Measurements from ENCODE around the gene TMEM219. TPM values are rescaled to one million over a fixed set of nuclear protein-coding genes. Genes with fewer than 3 reads are reported as not detected.

Gene TMEM219
- total and polyA plus RNA-seq, 2 donors (not counting 3 experiments of a cell fraction or from before 2014, with no cell fraction given), result 110 to 182 TPM

GRCh38 chr16:29968205-29968604 is 6.3 kb downstream of the TMEM219 start:
- dilution Hi-C loops (cut with MboI; ENCODE audit: extremely low pct_ligation_motif_present, low sequenced_read_pairs), result no loop called here
- Histone ChIP-seq H2AFZ (ENCODE audit: low read depth, low read length) (no peak overlapping the region), H3K79me2 (ENCODE audit: control insufficient read depth, insufficient read depth, low read length) (no peaks in the 10 kb centered on the region), H3K4me2 (ENCODE audit: insufficient read depth, low read length) (no peak overlapping the region), H3K4me3 (replicated peaks in 1 of 3; ENCODE audit: insufficient read depth in 1 of 3, low read depth in 1 of 3, low read length in 3 of 3) (no peak overlapping the region), H3K9ac (replicated peaks; ENCODE audit: extremely low read depth, insufficient read depth, low read length) (no peak overlapping the region), H3K9me1 (replicated peaks; ENCODE audit: control insufficient read depth, extremely low read depth, insufficient read depth, low read length) (no peaks in the 10 kb centered on the region), H3K9me3 (replicated peaks; ENCODE audit: control insufficient read depth, insufficient read depth, low read length) (no peaks in the 10 kb centered on the region), H3K36me3 (ENCODE audit: control insufficient read depth in 2 of 2, extremely low read depth in 1 of 2, insufficient read depth in 2 of 2, low read length in 2 of 2) (peaks cover 5 to 10% of the 10 kb centered on the region in 2 experiments), H3K27me3 (ENCODE audit: control insufficient read depth in 2 of 2, insufficient read depth in 2 of 2, low read length in 2 of 2) (no peaks in the 10 kb centered on the region), H3K27ac (ENCODE audit: insufficient read depth, low read depth, low read length) (no peak overlapping the region), H4K20me1 (replicated peaks; ENCODE audit: control insufficient read depth, extremely low read depth, insufficient read depth, low read length) (no peaks in the 10 kb centered on the region), H3K4me1 (ENCODE audit: control insufficient read depth, extremely low read depth, insufficient read depth, low read length) (no peaks in the 10 kb centered on the region)
- no peak for FAIRE-seq
- intact Hi-C loops (cut with micrococcal nuclease), result no loop called here
- no peak for TF ChIP-seq JUN (IDR thresholded peaks at IDR 0.05; ENCODE audit: borderline replicate concordance, insufficient read depth, insufficient read length, low read depth)
- TF ChIP-seq GATA2 (IDR thresholded peaks at IDR 0.05; ENCODE audit: insufficient read depth, insufficient read length, low read depth, low read length), result no peak
- no peak for TF ChIP-seq FOS (IDR thresholded peaks at IDR 0.05; ENCODE audit: borderline replicate concordance, insufficient read depth, low read length)
- TF ChIP-seq EZH2 (IDR thresholded peaks at IDR 0.05; ENCODE audit: borderline replicate concordance, low read depth, low read length, severe bottlenecking), result no peak
- no peak for TF ChIP-seq MYC (IDR thresholded peaks at IDR 0.05; ENCODE audit: low read depth, low read length)
- no peak for TF ChIP-seq POLR2A (IDR thresholded peaks at IDR 0.05; ENCODE audit: low read depth, low read length)
- no peak for TF ChIP-seq POLR2AphosphoS5 (IDR thresholded peaks at IDR 0.05; ENCODE audit: insufficient read depth, low read depth, low read length)
- no peak for TF ChIP-seq CTCF (IDR thresholded peaks at IDR 0.05; ENCODE audit: extremely low read depth in 1 of 2, insufficient read depth in 1 of 2, low read depth in 1 of 2, low read length in 2 of 2)
- no TSS peak for BruUV-seq (replicated peaks)
- ChIA-PET CTCF (no interaction called here), POLR2A (no interaction called here)
- no peak for DNase-seq (ENCODE audit: low read depth, low spot score)
